WTC11 (cell line): ENCODE data around the gene FMNL1. TPM values are rescaled to one million over a fixed set of nuclear protein-coding genes. Genes with fewer than 3 reads are reported as not detected.

Source experiments
- ATAC-seq: fragments of 200-7000 bp; cut with Tn5 transposase; 2 replicates; pipeline ENCODE4 v1.10.0; 2021; ENCODE audit warnings: mild to moderate bottlenecking, moderate library complexity
- CTCF ChIA-PET: fragments of 300-600 bp; sonication (Branson Sonifier 250); formaldehyde crosslinking; loops from one replicate; lab custom pipeline; 2021; ENCODE audit warnings: antibody characterized with exemption; lab: Charles Lee
- POLR2A ChIA-PET: fragments of 350-600 bp; sonication (Branson Sonifier 250); formaldehyde crosslinking; loops from one replicate; lab custom pipeline; 2021; ENCODE audit warnings: antibody characterized with exemption; lab: Charles Lee
- DNase-seq: peaks from one replicate; pipeline ENCODE4 v3.0.0; 2021; ENCODE audit warnings: low spot score
- H3K27ac Mint-ChIP-seq: 2 replicates; pipeline ENCODE4 v1.8.0; 2021; ENCODE audit warnings: mixed read lengths
- H3K27me3 Mint-ChIP-seq: 2 replicates; pipeline ENCODE4 v1.8.0; 2021; ENCODE audit warnings: low read depth, mild to moderate bottlenecking, moderate library complexity, mixed read lengths
- H3K36me3 Mint-ChIP-seq: 2 replicates; pipeline ENCODE4 v1.8.0; 2021; ENCODE audit warnings: mixed read lengths
- H3K4me1 Mint-ChIP-seq: 2 replicates; pipeline ENCODE4 v1.8.0; 2022; ENCODE audit warnings: mixed read lengths
- H3K4me3 Mint-ChIP-seq: 2 replicates; pipeline ENCODE4 v1.8.0; 2021; ENCODE audit warnings: mild to moderate bottlenecking, moderate library complexity, mixed read lengths
- H3K9me3 Mint-ChIP-seq: 2 replicates; pipeline ENCODE4 v1.8.0; 2021; ENCODE audit warnings: mixed read lengths
- CREB1 ChIP-seq: sonication (generic); formaldehyde crosslinking; IDR thresholded peaks from 2 replicates; pipeline ENCODE4 v1.8.0; 2023; ENCODE audit warnings: mild to moderate bottlenecking, missing genetic modification reagents
- FOXK1 ChIP-seq: sonication (generic); formaldehyde crosslinking; IDR thresholded peaks from 2 replicates; pipeline ENCODE4 v1.8.0; 2022; ENCODE audit warnings: mild to moderate bottlenecking, moderate library complexity, missing genetic modification reagents
- FOXP1 ChIP-seq: sonication (generic); formaldehyde crosslinking; IDR thresholded peaks from 2 replicates; pipeline ENCODE4 v1.8.0; 2022; ENCODE audit warnings: missing genetic modification reagents, mild to moderate bottlenecking, moderate library complexity, borderline replicate concordance
- IRF2 ChIP-seq: sonication (generic); formaldehyde crosslinking; IDR thresholded peaks from 2 replicates; pipeline ENCODE4 v1.8.0; 2022; ENCODE audit warnings: low read depth, missing genetic modification reagents, borderline replicate concordance
- NR2C2 ChIP-seq: sonication (generic); formaldehyde crosslinking; IDR thresholded peaks from 2 replicates; pipeline ENCODE4 v1.8.0; 2022; ENCODE audit warnings: mild to moderate bottlenecking, missing genetic modification reagents
- OVOL2 ChIP-seq: fragments of 250-450 bp; sonication (Bioruptor Pico); IDR thresholded peaks from 2 replicates; pipeline ENCODE4 v1.9.0; 2021; ENCODE audit warnings: mild to moderate bottlenecking, borderline replicate concordance
- PRRX2 ChIP-seq: fragments of 250-450 bp; sonication (Bioruptor Pico); IDR thresholded peaks from 2 replicates; pipeline ENCODE4 v1.8.0; 2021; ENCODE audit warnings: mild to moderate bottlenecking
- TEAD4 ChIP-seq: sonication (generic); formaldehyde crosslinking; IDR thresholded peaks from 2 replicates; pipeline ENCODE4 v1.8.0; 2022; ENCODE audit warnings: mild to moderate bottlenecking, missing genetic modification reagents
- TP53 ChIP-seq: sonication (generic); formaldehyde crosslinking; IDR thresholded peaks from 2 replicates; pipeline ENCODE4 v1.8.1; 2023; ENCODE audit warnings: mild to moderate bottlenecking, missing genetic modification reagents
- ZNF317 ChIP-seq: sonication (generic); formaldehyde crosslinking; IDR thresholded peaks from 2 replicates; pipeline ENCODE4 v1.8.1; 2023; ENCODE audit warnings: low read depth, mild to moderate bottlenecking, moderate library complexity, missing genetic modification reagents, borderline replicate concordance
- total RNA-seq: library from RNA; stranded (reverse); gene quantifications from 3 replicates; pipeline ENCODE4 v1.2.3, GENCODE V29; 2021
- TF ChIP-seq, protein P1 (sequence below): sonication (generic); formaldehyde crosslinking; IDR thresholded peaks from 2 replicates; pipeline ENCODE4 v1.8.0; 2022; ENCODE audit warnings: missing genetic modification reagents
- TF ChIP-seq, protein P2 (sequence below): sonication (generic); formaldehyde crosslinking; IDR thresholded peaks from 2 replicates; pipeline ENCODE4 v1.8.1; 2022; ENCODE audit warnings: low read depth, mild to moderate bottlenecking, moderate library complexity, missing genetic modification reagents, borderline replicate concordance
- TF ChIP-seq, protein P3 (sequence below): sonication (generic); formaldehyde crosslinking; IDR thresholded peaks from 2 replicates; pipeline ENCODE4 v1.8.0; 2023; ENCODE audit warnings: mild to moderate bottlenecking, missing genetic modification reagents
- TF ChIP-seq, protein P4 (sequence below): sonication (generic); formaldehyde crosslinking; conservative IDR thresholded peaks from 2 replicates; pipeline ENCODE4 v1.8.1; 2023; ENCODE audit warnings: mild to moderate bottlenecking, low read depth, missing genetic modification reagents, moderate library complexity
- TF ChIP-seq, protein P5 (sequence below): fragments of 250-450 bp; sonication (Bioruptor Pico); IDR thresholded peaks from 2 replicates; pipeline ENCODE4 v2.1.2; 2022; ENCODE audit warnings: mild to moderate bottlenecking, moderate library complexity
- TF ChIP-seq, protein P6 (sequence below): sonication (generic); formaldehyde crosslinking; IDR thresholded peaks from 2 replicates; pipeline ENCODE4 v1.8.1; 2022; ENCODE audit warnings: missing genetic modification reagents, borderline replicate concordance
- TF ChIP-seq, protein P7 (sequence below): sonication (generic); formaldehyde crosslinking; IDR thresholded peaks from 2 replicates; pipeline ENCODE4 v1.8.1; 2023; ENCODE audit warnings: mild to moderate bottlenecking, moderate library complexity, missing genetic modification reagents
- TF ChIP-seq, protein P8 (sequence below): sonication (generic); formaldehyde crosslinking; IDR thresholded peaks from 2 replicates; pipeline ENCODE4 v1.8.0; 2022; ENCODE audit warnings: mild to moderate bottlenecking, missing genetic modification reagents
- TF ChIP-seq, protein P9 (sequence below): sonication (generic); formaldehyde crosslinking; IDR thresholded peaks from 2 replicates; pipeline ENCODE4 v1.8.0; 2023; ENCODE audit warnings: missing genetic modification reagents

Gene FMNL1
- total RNA-seq, 1 experiment from 2014 or later: 5.3 TPM

DNA sequence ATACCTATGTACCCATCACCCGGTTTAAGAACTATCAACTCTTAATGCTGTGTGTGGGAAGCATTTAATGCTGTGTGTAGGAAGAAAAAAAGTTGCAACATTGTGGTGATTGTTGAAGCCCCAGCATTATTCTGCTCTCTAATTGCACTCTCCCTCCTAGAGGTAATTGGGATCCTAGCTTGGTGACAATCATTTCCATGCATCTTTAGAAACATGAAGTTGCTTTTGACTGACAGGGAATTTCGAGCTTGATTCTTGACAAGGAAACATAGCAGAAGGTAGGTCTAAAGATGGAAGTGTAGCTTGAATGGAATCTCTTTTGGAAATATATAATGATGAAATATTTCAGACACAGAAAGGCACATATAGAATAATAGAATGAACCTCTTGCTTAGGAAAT lies 32.7 kb upstream of the FMNL1 start:
- ATAC-seq (no peak), DNase-seq (no peak)
- ChIA-PET CTCF (interaction anchor here (0.6 to 2.5 kb wide), 4 partner anchors 9 to 58 kb away, joined by 3 to 12 read pairs (median 7); partner anchors contain the start of genes ACBD4 and HEXIM1), POLR2A (interaction anchor here (1.1 kb wide), 1 partner anchor 41 kb away, joined by 4 read pairs; the partner anchor contains the start of gene HEXIM1)
- H3K4me1 Mint-ChIP-seq: no peaks in the 10 kb centered on the region
- H3K9me3 Mint-ChIP-seq: peaks cover 6% of the 10 kb centered on the region
- no peak overlapping the region for H3K27ac Mint-ChIP-seq
- no peaks in the 10 kb centered on the region for H3K36me3 Mint-ChIP-seq
- H3K27me3 Mint-ChIP-seq: no peaks in the 10 kb centered on the region
- H3K4me3 Mint-ChIP-seq: no peak overlapping the region
- TF ChIP-seq, protein P1, sequence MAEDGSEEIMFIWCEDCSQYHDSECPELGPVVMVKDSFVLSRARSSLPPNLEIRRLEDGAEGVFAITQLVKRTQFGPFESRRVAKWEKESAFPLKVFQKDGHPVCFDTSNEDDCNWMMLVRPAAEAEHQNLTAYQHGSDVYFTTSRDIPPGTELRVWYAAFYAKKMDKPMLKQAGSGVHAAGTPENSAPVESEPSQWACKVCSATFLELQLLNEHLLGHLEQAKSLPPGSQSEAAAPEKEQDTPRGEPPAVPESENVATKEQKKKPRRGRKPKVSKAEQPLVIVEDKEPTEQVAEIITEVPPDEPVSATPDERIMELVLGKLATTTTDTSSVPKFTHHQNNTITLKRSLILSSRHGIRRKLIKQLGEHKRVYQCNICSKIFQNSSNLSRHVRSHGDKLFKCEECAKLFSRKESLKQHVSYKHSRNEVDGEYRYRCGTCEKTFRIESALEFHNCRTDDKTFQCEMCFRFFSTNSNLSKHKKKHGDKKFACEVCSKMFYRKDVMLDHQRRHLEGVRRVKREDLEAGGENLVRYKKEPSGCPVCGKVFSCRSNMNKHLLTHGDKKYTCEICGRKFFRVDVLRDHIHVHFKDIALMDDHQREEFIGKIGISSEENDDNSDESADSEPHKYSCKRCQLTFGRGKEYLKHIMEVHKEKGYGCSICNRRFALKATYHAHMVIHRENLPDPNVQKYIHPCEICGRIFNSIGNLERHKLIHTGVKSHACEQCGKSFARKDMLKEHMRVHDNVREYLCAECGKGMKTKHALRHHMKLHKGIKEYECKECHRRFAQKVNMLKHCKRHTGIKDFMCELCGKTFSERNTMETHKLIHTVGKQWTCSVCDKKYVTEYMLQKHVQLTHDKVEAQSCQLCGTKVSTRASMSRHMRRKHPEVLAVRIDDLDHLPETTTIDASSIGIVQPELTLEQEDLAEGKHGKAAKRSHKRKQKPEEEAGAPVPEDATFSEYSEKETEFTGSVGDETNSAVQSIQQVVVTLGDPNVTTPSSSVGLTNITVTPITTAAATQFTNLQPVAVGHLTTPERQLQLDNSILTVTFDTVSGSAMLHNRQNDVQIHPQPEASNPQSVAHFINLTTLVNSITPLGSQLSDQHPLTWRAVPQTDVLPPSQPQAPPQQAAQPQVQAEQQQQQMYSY (CRISPR knock-in tag): no peak
- TF ChIP-seq TEAD4 (CRISPR knock-in tag) (no peak), FOXP1 (CRISPR knock-in tag) (no peak), OVOL2 (CRISPR knock-in tag) (no peak), IRF2 (CRISPR knock-in tag) (no peak), TP53 (CRISPR knock-in tag) (no peak), ZNF317 (CRISPR knock-in tag) (no peak), FOXK1 (no peak), NR2C2 (CRISPR knock-in tag) (no peak), CREB1 (CRISPR knock-in tag) (no peak), PRRX2 (CRISPR knock-in tag) (no peak)
- TF ChIP-seq, protein P2, sequence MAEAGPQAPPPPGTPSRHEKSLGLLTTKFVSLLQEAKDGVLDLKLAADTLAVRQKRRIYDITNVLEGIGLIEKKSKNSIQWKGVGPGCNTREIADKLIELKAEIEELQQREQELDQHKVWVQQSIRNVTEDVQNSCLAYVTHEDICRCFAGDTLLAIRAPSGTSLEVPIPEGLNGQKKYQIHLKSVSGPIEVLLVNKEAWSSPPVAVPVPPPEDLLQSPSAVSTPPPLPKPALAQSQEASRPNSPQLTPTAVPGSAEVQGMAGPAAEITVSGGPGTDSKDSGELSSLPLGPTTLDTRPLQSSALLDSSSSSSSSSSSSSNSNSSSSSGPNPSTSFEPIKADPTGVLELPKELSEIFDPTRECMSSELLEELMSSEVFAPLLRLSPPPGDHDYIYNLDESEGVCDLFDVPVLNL: no peak
- TF ChIP-seq, protein P3, sequence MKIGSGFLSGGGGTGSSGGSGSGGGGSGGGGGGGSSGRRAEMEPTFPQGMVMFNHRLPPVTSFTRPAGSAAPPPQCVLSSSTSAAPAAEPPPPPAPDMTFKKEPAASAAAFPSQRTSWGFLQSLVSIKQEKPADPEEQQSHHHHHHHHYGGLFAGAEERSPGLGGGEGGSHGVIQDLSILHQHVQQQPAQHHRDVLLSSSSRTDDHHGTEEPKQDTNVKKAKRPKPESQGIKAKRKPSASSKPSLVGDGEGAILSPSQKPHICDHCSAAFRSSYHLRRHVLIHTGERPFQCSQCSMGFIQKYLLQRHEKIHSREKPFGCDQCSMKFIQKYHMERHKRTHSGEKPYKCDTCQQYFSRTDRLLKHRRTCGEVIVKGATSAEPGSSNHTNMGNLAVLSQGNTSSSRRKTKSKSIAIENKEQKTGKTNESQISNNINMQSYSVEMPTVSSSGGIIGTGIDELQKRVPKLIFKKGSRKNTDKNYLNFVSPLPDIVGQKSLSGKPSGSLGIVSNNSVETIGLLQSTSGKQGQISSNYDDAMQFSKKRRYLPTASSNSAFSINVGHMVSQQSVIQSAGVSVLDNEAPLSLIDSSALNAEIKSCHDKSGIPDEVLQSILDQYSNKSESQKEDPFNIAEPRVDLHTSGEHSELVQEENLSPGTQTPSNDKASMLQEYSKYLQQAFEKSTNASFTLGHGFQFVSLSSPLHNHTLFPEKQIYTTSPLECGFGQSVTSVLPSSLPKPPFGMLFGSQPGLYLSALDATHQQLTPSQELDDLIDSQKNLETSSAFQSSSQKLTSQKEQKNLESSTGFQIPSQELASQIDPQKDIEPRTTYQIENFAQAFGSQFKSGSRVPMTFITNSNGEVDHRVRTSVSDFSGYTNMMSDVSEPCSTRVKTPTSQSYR (CRISPR knock-in tag): no peak
- TF ChIP-seq, protein P4, sequence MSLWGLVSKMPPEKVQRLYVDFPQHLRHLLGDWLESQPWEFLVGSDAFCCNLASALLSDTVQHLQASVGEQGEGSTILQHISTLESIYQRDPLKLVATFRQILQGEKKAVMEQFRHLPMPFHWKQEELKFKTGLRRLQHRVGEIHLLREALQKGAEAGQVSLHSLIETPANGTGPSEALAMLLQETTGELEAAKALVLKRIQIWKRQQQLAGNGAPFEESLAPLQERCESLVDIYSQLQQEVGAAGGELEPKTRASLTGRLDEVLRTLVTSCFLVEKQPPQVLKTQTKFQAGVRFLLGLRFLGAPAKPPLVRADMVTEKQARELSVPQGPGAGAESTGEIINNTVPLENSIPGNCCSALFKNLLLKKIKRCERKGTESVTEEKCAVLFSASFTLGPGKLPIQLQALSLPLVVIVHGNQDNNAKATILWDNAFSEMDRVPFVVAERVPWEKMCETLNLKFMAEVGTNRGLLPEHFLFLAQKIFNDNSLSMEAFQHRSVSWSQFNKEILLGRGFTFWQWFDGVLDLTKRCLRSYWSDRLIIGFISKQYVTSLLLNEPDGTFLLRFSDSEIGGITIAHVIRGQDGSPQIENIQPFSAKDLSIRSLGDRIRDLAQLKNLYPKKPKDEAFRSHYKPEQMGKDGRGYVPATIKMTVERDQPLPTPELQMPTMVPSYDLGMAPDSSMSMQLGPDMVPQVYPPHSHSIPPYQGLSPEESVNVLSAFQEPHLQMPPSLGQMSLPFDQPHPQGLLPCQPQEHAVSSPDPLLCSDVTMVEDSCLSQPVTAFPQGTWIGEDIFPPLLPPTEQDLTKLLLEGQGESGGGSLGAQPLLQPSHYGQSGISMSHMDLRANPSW: no peak
- TF ChIP-seq, protein P5, sequence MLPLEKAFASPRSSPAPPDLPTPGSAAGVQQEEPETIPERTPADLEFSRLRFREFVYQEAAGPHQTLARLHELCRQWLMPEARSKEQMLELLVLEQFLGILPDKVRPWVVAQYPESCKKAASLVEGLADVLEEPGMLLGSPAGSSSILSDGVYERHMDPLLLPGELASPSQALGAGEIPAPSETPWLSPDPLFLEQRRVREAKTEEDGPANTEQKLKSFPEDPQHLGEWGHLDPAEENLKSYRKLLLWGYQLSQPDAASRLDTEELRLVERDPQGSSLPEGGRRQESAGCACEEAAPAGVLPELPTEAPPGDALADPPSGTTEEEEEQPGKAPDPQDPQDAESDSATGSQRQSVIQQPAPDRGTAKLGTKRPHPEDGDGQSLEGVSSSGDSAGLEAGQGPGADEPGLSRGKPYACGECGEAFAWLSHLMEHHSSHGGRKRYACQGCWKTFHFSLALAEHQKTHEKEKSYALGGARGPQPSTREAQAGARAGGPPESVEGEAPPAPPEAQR (CRISPR knock-in tag): no peak
- TF ChIP-seq, protein P6, sequence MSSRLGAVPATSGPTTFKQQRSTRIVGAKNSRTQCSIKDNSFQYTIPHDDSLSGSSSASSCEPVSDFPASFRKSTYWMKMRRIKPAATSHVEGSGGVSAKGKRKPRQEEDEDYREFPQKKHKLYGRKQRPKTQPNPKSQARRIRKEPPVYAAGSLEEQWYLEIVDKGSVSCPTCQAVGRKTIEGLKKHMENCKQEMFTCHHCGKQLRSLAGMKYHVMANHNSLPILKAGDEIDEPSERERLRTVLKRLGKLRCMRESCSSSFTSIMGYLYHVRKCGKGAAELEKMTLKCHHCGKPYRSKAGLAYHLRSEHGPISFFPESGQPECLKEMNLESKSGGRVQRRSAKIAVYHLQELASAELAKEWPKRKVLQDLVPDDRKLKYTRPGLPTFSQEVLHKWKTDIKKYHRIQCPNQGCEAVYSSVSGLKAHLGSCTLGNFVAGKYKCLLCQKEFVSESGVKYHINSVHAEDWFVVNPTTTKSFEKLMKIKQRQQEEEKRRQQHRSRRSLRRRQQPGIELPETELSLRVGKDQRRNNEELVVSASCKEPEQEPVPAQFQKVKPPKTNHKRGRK (CRISPR knock-in tag): no peak
- TF ChIP-seq, protein P7, sequence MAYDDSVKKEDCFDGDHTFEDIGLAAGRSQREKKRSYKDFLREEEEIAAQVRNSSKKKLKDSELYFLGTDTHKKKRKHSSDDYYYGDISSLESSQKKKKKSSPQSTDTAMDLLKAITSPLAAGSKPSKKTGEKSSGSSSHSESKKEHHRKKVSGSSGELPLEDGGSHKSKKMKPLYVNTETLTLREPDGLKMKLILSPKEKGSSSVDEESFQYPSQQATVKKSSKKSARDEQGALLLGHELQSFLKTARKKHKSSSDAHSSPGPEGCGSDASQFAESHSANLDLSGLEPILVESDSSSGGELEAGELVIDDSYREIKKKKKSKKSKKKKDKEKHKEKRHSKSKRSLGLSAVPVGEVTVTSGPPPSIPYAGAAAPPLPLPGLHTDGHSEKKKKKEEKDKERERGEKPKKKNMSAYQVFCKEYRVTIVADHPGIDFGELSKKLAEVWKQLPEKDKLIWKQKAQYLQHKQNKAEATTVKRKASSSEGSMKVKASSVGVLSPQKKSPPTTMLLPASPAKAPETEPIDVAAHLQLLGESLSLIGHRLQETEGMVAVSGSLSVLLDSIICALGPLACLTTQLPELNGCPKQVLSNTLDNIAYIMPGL (CRISPR knock-in tag): no peak
- TF ChIP-seq, protein P8, sequence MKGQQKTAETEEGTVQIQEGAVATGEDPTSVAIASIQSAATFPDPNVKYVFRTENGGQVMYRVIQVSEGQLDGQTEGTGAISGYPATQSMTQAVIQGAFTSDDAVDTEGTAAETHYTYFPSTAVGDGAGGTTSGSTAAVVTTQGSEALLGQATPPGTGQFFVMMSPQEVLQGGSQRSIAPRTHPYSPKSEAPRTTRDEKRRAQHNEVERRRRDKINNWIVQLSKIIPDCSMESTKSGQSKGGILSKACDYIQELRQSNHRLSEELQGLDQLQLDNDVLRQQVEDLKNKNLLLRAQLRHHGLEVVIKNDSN (CRISPR knock-in tag): no peak
- TF ChIP-seq, protein P9, sequence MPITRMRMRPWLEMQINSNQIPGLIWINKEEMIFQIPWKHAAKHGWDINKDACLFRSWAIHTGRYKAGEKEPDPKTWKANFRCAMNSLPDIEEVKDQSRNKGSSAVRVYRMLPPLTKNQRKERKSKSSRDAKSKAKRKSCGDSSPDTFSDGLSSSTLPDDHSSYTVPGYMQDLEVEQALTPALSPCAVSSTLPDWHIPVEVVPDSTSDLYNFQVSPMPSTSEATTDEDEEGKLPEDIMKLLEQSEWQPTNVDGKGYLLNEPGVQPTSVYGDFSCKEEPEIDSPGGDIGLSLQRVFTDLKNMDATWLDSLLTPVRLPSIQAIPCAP: no peak
